OCI-LY1 (cell line): ENCODE results near the gene SRGAP2.
"Not testable (repeated sequence)": the region's sequence is repeated elsewhere in the genome, so short reads cannot be mapped to it uniquely, and the experiment has no call there.

Source experiments
- H2AFZ ChIP-seq: fragments of 200-600 bp; sonication (generic), shearing (Covaris generic); 2 replicates; pipeline ENCODE4 v1.6.0; 2014; ENCODE audit warnings: antibody characterized with exemption, mild to moderate bottlenecking, low read length
- H3F3A ChIP-seq: fragments of 200-600 bp; sonication (generic), shearing (Covaris generic); 2 replicates; pipeline ENCODE4 v1.6.0; 2014; ENCODE audit warnings: mild to moderate bottlenecking, antibody characterized with exemption, low read length, moderate library complexity; ENCODE audit not compliant: insufficient read depth
- H3K27ac ChIP-seq: fragments of 200-600 bp; sonication (generic); 2 replicates; pipeline ENCODE4 v1.5.1; 2014; ENCODE audit warnings: low read length, mixed run types, mild to moderate bottlenecking, low read depth; ENCODE audit not compliant: poor library complexity, severe bottlenecking
- H3K27me3 ChIP-seq: fragments of 200-600 bp; sonication (generic); 2 replicates; pipeline ENCODE4 v1.6.0; 2014; ENCODE audit warnings: antibody characterized with exemption, mild to moderate bottlenecking, low read length, moderate library complexity; ENCODE audit not compliant: insufficient read depth
- H3K36me3 ChIP-seq: fragments of 200-600 bp; sonication (generic); 2 replicates; pipeline ENCODE4 v1.6.1; 2014; ENCODE audit warnings: mild to moderate bottlenecking, antibody characterized with exemption, low read length, moderate library complexity, mixed read lengths; ENCODE audit not compliant: insufficient read depth
- H3K4me1 ChIP-seq: fragments of 200-600 bp; sonication (generic); 2 replicates; pipeline ENCODE4 v1.5.1; 2014; ENCODE audit warnings: mild to moderate bottlenecking, low read length, moderate library complexity; ENCODE audit not compliant: insufficient read depth, severe bottlenecking
- H3K4me2 ChIP-seq: fragments of 200-600 bp; sonication (generic), shearing (Covaris generic); 2 replicates; pipeline ENCODE4 v1.6.1; 2014; ENCODE audit warnings: low read length
- H3K4me3 ChIP-seq: fragments of 200-600 bp; sonication (generic); 2 replicates; pipeline ENCODE4 v1.5.1; 2014; ENCODE audit warnings: low read length, low read depth, mild to moderate bottlenecking, mixed read lengths; ENCODE audit not compliant: poor library complexity, severe bottlenecking
- H3K79me2 ChIP-seq: fragments of 200-600 bp; shearing (Covaris generic); 2 replicates; pipeline ENCODE4 v1.6.1; 2016; ENCODE audit warnings: mixed run types, low read length, mixed read lengths; ENCODE audit not compliant: insufficient read depth
- H3K9ac ChIP-seq: fragments of 200-600 bp; sonication (generic), shearing (Covaris generic); 2 replicates; pipeline ENCODE4 v1.6.1; 2014; ENCODE audit warnings: mild to moderate bottlenecking, low read length, mixed read lengths
- H3K9me2 ChIP-seq: fragments of 200-600 bp; sonication (generic), shearing (Covaris generic); 2 replicates; pipeline ENCODE4 v1.6.1; 2014; ENCODE audit warnings: low read depth, mild to moderate bottlenecking, low read length, mixed read lengths
- H3K9me3 ChIP-seq: fragments of 200-600 bp; shearing (Covaris generic); 2 replicates; pipeline ENCODE4 v1.6.1; 2014; ENCODE audit warnings: low read length, mixed read lengths
- H4K20me1 ChIP-seq: fragments of 200-600 bp; sonication (generic), shearing (Covaris generic); 2 replicates; pipeline ENCODE4 v1.6.0; 2016; ENCODE audit warnings: mild to moderate bottlenecking, low read length; ENCODE audit not compliant: insufficient read depth

The SRGAP2 gene

GRCh38 chr1:206226886-206227285 is 23.5 kb downstream of the SRGAP2 start:
- H3K36me3 ChIP-seq, H3K9me2 ChIP-seq, H3F3A ChIP-seq, H2AFZ ChIP-seq, H3K9me3 ChIP-seq, H4K20me1 ChIP-seq, H3K9ac ChIP-seq, H3K4me3 ChIP-seq, H3K27ac ChIP-seq, H3K27me3 ChIP-seq, H3K4me1 ChIP-seq, H3K4me2 ChIP-seq, H3K79me2 ChIP-seq: not testable (repeated sequence)

- not testable (repeated sequence) for H3K9ac ChIP-seq, H3K27ac ChIP-seq, H3K27me3 ChIP-seq, H3F3A ChIP-seq, H3K9me2 ChIP-seq, H3K4me2 ChIP-seq, H3K4me1 ChIP-seq, H2AFZ ChIP-seq, H4K20me1 ChIP-seq, H3K36me3 ChIP-seq, H3K4me3 ChIP-seq, H3K9me3 ChIP-seq, H3K79me2 ChIP-seq
Observed at GRCh38 chr1:206229286-206229685, 25.9 kb downstream of the SRGAP2 start.

GRCh38 chr1:206231989-206232388 is 28.6 kb downstream of the SRGAP2 start:
- not testable (repeated sequence) for H4K20me1 ChIP-seq, H3F3A ChIP-seq, H3K4me1 ChIP-seq, H3K27me3 ChIP-seq, H3K4me3 ChIP-seq, H3K27ac ChIP-seq, H3K4me2 ChIP-seq, H3K79me2 ChIP-seq, H3K36me3 ChIP-seq, H2AFZ ChIP-seq, H3K9ac ChIP-seq, H3K9me3 ChIP-seq, H3K9me2 ChIP-seq

- H2AFZ ChIP-seq, H3F3A ChIP-seq, H3K36me3 ChIP-seq, H3K4me1 ChIP-seq, H4K20me1 ChIP-seq, H3K4me3 ChIP-seq, H3K4me2 ChIP-seq, H3K9ac ChIP-seq, H3K79me2 ChIP-seq, H3K27me3 ChIP-seq, H3K9me2 ChIP-seq, H3K27ac ChIP-seq, H3K9me3 ChIP-seq: not testable (repeated sequence)
Observed at GRCh38 chr1:206232970-206233645, 29.8 kb downstream of the SRGAP2 start.

GRCh38 chr1:206234189-206234916 is 31.0 kb downstream of the SRGAP2 start:
- H3K4me3 ChIP-seq, H3K27me3 ChIP-seq, H3K4me1 ChIP-seq, H3K79me2 ChIP-seq, H3K9ac ChIP-seq, H3K36me3 ChIP-seq, H3K4me2 ChIP-seq, H3F3A ChIP-seq, H3K9me2 ChIP-seq, H3K9me3 ChIP-seq, H3K27ac ChIP-seq, H4K20me1 ChIP-seq, H2AFZ ChIP-seq: not testable (repeated sequence)

GRCh38 chr1:206235190-206235589 is 31.8 kb downstream of the SRGAP2 start:
- not testable (repeated sequence) for H3K4me1 ChIP-seq, H3K9me3 ChIP-seq, H3K79me2 ChIP-seq, H3K9me2 ChIP-seq, H4K20me1 ChIP-seq, H3K27ac ChIP-seq, H3K4me2 ChIP-seq, H3F3A ChIP-seq, H3K9ac ChIP-seq, H2AFZ ChIP-seq, H3K4me3 ChIP-seq, H3K36me3 ChIP-seq, H3K27me3 ChIP-seq

GRCh38 chr1:206240288-206240687 is 36.9 kb downstream of the SRGAP2 start:
- not testable (repeated sequence) for H3F3A ChIP-seq, H3K36me3 ChIP-seq, H3K27me3 ChIP-seq, H3K79me2 ChIP-seq, H3K9me3 ChIP-seq, H3K9me2 ChIP-seq, H3K4me3 ChIP-seq, H2AFZ ChIP-seq, H3K4me1 ChIP-seq, H4K20me1 ChIP-seq, H3K4me2 ChIP-seq, H3K27ac ChIP-seq, H3K9ac ChIP-seq
